ENCODE measurements around the gene RAD23B.

Gene RAD23B

DNA sequence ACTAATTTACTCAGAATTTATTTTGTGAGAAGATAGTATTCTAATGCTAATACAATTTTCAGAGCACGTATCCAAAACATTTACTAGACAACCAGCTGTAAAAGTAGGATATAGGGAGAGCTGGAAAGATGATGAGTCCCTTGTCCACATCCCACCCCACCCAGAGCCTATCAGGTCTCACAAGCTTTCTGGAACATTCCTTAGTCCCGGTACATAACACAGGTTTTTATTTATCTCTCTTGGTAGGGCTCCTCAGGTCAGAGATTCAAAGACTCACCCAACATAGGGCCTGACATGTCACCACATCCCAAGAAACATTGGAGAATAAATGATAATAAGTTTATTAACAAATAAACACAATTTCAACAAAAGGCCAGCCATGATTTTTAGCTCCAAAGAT, 13.8 kb upstream of the RAD23B start:
- DNase-seq (ENCODE audit: low spot score): no peak

DNA sequence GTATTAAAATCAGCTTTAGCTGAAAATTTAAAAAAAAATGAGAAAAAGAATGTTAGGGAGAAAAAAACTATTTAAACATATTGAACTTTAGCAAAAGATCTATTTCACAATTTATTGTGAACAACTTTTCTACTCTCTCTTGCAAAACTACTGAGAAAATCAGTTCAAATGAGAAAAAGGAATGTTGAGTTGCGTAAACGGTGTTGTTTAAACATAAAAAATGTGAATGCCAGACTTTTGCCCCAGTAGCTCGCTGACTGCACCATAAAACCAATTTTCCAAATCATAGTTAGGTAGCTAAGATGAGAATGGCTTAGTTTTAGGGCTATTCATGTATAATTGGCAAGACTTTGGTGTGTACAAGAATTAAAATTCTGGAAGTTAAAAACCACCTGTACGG, 13.4 kb upstream of the RAD23B start:
- no peak for DNase-seq (ENCODE audit: low spot score)

DNA sequence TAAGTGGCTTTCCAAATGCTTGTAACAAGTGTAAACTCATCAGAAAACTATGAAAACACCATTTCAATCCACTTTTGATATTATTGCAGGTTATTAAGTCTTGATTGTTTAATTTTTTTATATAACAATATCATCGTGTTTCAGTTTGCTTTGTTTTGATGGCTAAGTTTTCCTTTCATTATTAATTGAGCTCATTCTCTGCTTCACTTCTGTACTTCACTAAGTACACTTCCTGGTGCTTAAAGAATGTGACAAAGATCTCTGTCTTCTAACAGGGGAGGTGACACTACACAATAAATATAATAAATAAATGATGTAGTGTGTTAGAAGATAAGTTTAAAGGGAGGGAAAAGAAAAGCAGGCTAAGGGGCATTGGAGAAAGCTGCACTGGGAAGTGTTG, 13.0 kb upstream of the RAD23B start:
- no peak for DNase-seq (ENCODE audit: low spot score)

DNA sequence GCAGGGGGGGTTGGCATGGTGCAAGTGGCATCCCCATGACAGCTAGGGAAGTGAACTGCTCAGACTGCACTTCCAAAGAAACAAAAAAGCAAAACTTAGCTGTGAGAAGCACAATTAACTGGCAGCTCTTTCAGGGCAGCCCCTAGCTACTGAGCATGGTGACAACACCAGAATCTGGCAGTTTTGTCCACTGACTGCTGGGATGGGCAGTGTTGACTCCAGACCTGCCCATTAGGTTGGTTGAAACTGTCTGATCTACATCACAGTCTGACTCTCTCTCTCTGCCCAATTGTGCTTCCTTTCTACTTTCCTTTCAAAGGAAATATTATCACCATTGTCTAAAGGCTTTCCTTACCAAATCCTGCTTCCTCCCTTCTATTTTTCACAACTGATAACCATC, 12.5 kb upstream of the RAD23B start:
- no peak for DNase-seq (ENCODE audit: low spot score)

DNA sequence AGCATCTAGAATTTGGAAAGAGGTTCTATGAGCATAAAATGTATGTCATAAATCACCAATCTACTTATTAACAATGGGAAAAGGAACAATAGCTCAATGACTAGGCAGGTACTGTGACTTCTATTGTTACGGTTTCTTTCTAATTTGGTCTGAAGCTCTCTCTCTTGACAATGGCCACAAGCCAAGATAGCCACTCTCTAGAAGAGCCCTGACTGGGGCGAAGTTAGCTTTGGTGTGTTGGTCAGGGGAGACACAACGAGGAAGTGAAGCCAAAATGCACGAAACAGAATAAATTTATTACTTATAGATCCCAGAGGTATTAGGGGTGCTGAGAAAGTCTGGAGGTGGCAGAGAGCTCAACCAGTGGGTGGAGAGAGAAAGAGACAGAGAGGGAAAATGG, 9.4 kb upstream of the RAD23B start:
- DNase-seq (ENCODE audit: low spot score): no peak

DNA sequence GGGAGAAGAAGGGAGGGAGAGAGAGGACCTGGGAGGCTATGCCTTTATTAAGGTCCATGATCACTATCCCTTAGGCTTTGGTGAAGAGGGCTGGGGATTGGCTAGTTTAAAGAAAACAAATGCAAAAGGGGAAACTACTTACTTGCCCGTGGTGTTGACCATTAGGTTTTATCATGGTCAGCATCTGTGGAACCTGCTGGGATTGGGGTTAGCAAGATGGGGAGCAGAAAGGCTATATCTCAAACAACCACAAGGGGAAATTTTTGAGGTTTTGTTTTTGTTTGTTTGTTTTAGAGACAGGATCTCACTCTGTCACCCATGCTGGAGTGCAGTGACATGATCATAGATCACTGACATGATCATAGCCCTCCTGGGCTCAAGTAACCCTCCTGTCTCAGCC, 9.0 kb upstream of the RAD23B start:
- no peak for DNase-seq (ENCODE audit: low spot score)

DNA sequence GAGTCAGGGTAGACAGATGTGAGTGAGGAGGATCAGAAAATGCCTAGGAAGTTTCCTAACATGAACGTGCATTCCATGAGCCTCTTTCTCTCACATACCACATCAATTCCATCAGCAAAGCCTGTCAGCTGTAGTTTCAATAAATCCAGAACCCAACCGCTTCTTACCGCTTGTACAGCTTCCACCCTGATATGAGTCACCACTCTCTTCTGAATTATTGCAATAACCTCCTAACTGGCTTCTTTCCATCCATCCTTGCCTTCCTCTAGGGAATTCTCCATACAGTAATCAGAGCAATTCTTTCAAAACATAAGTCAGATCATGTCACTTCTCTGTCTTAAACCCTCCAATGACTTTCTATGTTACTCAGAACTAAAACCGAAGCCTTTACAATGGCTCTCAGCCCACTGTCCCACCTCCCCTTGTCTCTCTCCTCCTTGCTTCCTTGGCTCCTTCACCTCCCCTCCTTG, 8.1 kb upstream of the RAD23B start:
- no peak for DNase-seq (ENCODE audit: low spot score)

DNA sequence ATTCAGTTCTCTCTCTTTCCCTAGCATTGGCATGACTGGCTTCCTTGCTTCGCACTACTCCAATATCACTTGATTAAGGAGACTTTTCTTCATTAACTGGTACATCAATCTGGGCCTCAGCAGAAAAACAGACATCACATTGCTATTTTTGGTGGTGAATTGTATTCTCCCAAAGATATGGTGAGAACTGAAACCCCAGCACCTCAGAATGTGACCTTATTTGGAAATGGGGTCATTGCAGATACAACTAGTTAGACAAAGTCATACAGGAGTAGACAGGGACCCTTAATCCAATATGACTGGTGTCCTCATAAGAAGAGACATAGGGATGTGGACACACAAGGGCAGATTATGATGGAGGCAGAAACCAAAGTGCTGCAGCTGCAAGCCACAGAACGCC, 7.5 kb upstream of the RAD23B start:
- DNase-seq (ENCODE audit: low spot score): no peak

DNA sequence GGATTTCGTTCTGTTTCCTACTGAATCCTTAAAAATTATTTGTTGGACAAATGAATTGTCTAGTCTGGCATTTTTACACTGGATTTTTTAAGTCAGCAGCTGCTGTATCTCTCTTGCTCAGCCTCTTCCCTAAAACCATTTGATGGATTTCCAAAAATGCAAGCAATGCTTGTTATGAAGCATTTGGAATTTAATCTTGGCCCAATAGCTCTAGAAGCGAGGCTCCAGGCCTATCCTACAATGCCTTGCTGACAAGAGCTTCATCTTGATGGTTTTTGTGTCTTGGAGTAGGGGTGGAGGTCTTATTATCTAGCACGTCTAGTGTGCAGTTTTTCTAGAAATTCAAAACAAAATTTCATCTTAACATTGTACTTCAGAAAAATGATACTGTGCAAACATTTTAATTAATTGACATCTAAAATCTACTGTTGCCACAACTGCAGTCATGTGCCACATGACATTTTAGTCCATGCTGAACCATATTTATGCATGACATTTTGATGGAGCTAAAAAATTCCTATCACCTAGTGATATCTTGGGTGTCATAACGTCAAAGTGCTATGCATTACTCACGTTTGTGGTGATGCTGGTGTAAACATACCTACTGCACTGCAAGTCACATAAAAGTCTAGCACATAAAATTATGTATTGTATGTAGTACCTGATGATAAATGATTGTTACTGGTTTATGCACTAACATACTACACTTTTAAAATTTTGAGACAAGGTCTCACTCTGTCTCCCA, 5.9 kb upstream of the RAD23B start:
- no peak for DNase-seq (ENCODE audit: low spot score)

DNA sequence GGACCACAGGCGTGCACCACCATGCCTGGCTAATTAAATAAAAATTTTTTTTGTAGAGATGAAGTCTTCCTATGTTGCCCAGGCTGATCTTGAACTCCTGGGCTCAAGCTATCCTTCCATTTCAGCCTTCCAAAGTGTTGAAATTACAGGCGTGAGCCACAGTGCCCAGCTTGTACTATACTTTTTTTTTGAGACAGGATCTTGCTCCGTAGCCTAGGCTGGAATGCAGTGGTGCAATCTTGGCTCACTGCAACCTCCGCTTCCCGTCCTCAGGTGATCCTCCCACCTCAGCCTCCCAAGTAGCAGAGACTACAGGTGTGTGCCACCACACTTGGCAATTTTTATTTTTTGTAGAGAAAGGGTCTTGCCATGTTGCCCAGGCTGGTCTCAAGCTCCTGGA, 5.3 kb upstream of the RAD23B start:
- DNase-seq (ENCODE audit: low spot score): no peak

DNA sequence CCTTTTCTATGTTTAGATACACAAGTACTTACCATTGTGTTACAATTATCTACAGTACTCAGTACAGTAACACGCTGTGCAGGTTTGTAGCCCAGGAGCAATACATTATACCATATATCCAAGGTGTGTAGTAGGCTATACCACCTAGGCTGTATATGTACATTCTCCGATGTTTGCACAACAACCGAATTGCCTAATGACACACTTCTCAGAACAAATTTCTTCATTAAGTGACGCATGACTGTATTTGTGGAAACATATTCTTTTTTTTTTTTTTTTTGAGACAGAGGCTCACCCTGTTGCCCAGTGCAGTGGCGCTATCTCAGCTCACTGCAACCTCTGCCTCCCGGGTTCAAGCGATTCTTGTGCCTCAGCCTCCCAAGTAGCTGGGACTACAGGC, 4.0 kb upstream of the RAD23B start:
- DNase-seq (ENCODE audit: low spot score): no peak

DNA sequence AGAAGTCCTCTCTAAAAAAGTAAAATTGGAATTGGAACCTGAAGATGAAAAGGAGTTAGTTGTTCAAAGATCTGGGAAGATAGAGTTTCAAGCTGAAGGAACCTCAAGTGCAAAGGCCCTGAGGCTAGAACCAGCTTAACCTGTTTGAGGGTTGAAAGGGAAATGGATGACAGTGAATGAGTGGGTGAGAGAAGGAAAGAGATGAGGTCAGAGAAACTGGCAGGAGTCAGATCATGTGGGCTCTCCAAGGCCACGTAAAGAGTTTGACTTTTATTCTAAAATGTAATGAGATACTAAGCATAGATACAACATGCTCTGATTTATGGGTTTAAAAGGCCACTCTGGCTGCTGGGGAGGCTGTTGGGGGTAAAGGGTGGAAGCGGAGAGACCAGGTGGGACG, 2.5 kb upstream of the RAD23B start:
- DNase-seq (ENCODE audit: low spot score): no peak

DNA sequence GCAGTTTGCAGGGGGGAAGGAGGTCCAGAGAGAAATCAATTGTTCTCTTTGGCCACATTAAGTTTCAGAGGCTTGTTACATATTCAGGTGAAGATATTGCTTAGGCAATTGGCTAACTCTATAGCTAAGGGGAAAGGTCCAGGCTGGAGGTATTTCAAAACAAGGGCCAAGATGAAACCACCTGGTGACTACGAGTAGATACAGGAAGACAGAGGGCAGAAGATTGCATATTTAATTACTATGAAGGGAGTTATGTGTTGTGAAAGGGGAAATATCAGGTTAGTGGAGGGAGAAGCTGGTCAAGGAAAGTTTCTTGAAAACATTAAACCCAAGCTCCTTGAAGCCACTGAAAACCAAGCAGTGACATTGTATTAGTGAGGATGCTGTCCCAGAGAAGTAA, 1.9 kb upstream of the RAD23B start:
- no peak for DNase-seq (ENCODE audit: low spot score)

DNA sequence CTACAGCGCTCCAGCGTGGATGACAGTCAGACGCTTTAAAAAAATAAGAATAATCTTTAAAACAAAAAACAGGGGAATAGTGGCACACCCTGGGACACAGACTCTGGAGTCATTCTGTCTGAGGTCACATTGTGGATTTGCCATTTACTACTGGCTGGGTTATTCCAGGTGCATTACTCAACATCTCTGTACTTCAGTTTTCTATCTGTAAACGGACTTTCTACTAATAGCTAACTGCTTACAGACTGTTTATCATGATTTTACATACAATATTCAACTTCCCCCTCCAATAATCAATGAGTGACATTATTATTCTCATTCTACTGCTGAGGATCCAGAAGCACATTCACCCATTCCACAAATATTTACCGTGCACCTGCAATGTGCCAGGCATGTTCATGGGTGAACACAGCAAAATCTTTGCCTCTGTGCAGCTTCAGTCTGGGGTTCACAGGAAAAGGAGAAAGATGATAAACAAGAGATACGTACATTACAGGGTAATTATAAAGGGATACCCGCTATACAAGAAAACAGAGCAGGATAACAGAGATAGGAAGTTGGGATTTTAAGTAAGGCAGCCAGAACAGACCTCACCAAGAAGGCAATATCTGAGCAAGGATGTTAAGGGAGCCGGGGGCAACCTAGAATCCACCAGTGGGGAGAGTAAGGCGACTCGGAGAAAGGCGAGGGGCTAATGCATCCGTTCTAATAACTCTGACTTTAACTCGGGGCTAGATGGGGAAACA, 984 bp upstream of the RAD23B start:
- DNase-seq (ENCODE audit: low spot score): peak; percentile 19

DNA sequence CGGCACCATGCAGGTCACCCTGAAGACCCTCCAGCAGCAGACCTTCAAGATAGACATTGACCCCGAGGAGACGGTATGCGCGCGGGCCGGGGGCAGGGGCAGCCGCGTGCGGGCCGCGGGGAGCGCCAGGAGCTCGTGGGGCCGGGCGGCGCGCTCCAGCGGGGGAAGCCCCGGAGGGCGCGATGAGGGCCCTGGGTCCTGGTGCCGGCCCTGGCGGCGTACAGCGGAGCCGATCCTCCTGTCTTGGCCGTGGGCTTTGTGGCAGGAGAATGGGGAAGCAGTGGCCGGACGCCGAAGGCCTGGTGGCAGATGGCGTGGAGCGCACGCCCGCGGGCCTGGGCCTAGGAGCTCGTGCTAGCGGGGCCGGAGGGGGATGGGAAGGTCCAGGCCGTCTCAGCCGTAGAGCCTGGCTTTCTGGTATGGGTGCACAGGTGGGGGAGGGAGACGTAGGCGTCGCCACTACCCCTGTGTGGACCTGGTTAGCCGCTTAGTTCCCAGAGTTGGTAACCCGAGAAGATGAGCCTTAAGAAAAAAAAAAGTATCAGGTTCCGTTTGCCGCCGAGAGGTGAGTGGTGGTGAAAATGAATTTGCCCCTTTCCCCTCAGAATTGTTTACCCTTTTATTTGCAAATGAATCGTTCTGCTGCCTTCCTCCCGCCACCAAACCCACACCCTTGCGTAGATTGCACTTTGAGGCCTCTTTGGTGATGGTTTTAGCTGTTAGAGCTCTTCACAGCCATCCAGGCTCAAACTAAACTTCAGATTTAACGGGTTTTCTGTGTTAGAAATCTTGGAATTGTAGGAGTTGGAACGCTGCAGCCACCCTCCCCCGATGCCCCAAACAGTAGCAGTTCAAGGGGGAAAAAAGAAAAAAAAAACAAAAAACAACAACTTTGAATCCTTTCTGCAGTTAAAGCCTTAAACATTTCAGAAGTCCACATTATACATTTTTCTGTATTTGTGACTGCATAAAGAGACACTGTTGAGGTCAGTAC, 841 bp downstream of the RAD23B start:
- peak; percentile 43 for DNase-seq (ENCODE audit: low spot score)

DNA sequence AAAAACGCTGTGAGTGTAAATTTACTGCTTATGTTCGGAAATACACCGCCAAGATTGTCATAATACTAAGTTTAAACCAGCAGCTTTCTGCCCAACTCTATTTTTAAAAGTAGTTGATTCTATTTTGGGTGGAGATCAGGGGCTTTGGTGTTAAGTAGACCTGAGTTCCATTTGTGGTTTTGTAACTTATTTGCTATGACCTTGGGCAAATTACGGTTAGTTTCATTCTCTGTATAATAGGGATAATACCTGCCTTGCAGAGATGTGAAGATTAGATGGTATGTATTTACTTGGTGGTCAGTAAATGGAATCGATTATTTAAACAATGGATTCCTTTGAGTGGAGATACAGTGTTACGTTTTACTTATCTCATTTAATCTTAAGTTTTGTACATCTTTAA, 1.6 kb downstream of the RAD23B start:
- DNase-seq (ENCODE audit: low spot score): peak; percentile 14

DNA sequence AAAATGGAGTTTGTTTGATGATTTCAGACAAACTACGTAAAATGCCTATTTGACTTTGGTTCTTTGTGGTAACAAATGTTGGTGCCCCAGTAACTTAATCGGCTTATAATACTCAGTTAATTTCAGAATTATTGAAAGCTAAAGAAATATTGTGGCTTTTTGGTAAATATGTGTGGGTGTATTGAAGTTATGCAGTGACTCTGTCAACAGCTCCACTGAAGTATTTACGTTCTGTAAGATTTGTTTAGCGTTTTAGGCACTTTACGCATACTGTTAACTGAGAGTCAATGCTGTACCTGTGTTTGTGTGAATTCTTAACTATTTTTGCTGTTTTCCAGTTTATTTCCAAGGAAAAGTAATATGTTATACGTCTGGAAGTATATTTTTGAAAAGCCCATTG, 2.2 kb downstream of the RAD23B start:
- DNase-seq (ENCODE audit: low spot score): no peak

DNA sequence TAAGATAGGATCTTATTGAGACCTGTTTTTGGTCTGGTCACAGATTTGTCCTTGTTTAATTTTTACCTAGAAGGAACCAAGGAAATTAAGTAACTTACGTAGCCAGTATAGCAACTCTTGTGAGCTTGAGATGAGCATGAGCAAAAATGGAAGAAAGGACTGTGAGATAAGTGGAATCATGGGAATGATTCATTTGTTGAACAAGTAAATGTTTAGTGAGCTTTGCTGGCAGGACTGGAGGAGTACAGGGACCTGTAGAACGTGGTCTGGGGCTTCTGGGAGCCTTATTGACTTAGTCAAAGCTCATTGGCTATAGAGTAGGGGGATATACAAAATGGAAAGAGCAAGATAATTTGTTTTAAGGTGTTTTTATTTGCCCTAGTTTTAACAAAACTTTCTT, 3.0 kb downstream of the RAD23B start:
- no peak for DNase-seq (ENCODE audit: low spot score)

DNA sequence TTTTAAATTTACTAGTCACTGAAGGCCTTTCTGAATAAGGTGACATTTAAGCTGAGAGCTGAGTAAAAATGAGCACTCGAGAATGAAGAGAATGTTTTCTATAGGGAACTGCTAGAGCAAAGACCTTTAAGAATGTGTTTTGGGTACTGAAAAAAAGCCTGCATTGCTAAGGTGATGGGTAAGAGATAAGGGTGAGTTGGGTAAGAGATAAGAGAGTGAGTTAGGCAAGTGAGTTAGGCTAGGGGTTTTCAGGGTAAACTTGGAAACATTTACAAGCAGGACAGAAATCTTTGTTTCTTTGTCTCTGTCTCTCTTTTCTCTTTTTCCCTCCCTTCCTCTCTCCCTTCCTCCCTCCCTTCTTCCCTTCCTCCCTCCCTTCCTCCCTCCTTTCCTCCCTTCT, 5.6 kb downstream of the RAD23B start:
- DNase-seq (ENCODE audit: low spot score): no peak

DNA sequence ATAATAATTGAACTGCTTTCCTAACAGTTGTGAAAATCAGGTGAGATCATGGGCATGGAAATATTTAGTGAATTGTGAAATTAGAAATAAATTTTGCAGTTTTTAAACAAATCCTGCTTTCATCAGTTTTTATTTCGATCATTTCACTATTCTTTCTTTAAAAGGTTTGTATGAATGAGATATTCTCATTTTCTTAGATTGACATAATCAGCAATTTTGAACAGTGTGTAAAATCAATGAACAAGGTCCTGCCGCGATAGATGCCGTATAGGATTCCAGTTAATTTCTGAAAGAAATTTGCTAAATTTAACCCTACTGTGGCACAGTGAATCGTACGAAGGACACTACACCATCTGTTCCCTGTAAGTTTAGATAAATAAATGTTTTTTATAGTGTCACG, 7.5 kb downstream of the RAD23B start:
- DNase-seq (ENCODE audit: low spot score): no peak

DNA sequence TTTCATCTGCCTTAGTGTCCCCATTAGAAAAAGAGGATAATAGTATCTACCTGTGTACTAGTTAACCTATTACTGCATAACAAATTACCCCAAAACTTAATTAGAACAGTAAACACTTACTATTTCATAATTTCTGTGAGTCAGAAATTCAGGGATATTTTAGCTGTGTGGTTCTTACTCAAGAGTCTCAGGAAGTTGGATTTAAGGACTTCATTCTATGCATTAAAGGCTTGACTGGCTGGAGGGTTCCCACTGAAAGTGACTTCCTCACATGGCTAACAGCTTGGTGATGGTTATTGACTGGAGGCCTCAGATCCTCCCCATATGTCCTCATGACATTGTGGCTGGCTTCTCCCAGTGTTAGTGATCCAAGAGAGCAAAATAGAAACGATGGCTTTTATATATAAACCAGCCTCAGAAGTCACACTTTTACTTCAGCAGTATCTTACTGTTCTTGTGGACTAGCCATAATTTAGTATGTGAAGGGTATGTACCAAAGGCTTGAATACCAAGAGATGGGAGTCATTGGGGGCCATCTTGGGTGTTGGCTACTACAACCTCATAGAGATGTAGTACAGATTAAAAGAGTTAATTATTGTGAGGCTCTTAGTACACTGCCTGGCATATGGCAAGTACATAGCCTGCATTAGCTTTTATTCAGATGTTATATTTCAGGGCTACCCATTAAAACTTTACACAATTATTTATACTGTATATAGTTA, 9.9 kb downstream of the RAD23B start:
- no peak for DNase-seq (ENCODE audit: low spot score)

DNA sequence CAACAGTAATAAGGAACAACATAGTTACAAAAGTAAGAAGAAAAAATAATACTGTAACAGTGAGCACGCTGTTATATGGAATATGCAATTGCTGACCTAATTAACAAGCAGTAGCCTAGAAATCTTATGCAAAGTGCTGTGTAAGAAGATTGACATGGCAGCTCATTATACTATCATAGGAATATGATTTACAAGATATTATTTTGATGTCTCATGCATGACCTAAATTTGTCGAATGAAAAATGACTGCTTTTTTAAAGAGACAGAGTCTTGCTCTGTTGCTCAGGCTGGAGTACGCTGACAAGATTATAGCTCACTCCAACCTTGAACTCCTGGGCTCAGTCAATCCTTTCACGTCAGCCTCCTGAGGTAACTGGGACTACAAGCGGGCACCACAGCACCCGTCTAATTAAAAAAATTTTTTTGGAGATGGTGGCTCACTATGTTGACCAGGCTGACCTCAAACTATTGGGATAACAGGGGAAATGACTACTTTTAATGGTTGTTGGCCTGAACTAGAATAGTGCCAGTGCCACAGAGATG, 10.5 kb downstream of the RAD23B start:
- no peak for DNase-seq (ENCODE audit: low spot score)

Measured in pons (tissue), 1 donor.